IMR-90 (cell line): ENCODE results near the gene SCYGR7. TPM values are rescaled to one million over a fixed set of nuclear protein-coding genes. Genes with fewer than 3 reads are reported as not detected.

ENCODE experiments used
- ATAC-seq: fragments of 200-7000 bp; cut with Tn5 transposase; 2 replicates; pipeline ENCODE4 v1.9.1; 2020; ENCODE audit warnings: low read depth, mild to moderate bottlenecking, moderate library complexity
- BruUV-seq: library from RNA; stranded (reverse); fragments of 400-500 nt; replicated peaks from 2 replicates; lab custom pipeline; 2021; lab: Mats Ljungman, UMichigan
- CTCF ChIA-PET: fragments of 300-600 bp; formaldehyde crosslinking; extraction: SDS; loops from one replicate; lab custom pipeline; 2021; ENCODE audit warnings: antibody characterized with exemption; lab: Yijun Ruan, JAX
- POLR2A ChIA-PET: fragments of 300-600 bp; sonication (Branson Sonifier 250); formaldehyde crosslinking; loops from one replicate; lab custom pipeline; 2022; ENCODE audit warnings: antibody characterized with exemption; ENCODE audit not compliant: unreplicated experiment; lab: Charles Lee
- DNase-seq: peaks from one replicate; pipeline ENCODE4 v3.0.0; 2013
- H2AFZ ChIP-seq: replicated peaks from 2 replicates; pipeline ENCODE3; 2013; ENCODE audit warnings: low read length, mild to moderate bottlenecking; ENCODE audit not compliant: poor library complexity
- H2AK5ac ChIP-seq: 2 replicates; pipeline ENCODE4 v1.6.1; 2013; ENCODE audit warnings: low read depth, low read length, inconsistent platforms
- H2AK9ac ChIP-seq: replicated peaks from 2 replicates; pipeline ENCODE3; 2013; ENCODE audit warnings: mild to moderate bottlenecking, low read depth, low read length, moderate library complexity; ENCODE audit not compliant: poor library complexity
- H2BK120ac ChIP-seq: 2 replicates; pipeline ENCODE4 v1.6.1; 2013; ENCODE audit warnings: low read depth, low read length, inconsistent platforms
- H2BK15ac ChIP-seq: 3 replicates; pipeline ENCODE4 v1.6.1; 2013; ENCODE audit warnings: low read depth, low read length, inconsistent platforms
- H2BK20ac ChIP-seq: 2 replicates; pipeline ENCODE4 v1.6.1; 2013; ENCODE audit warnings: low read depth, mild to moderate bottlenecking, inconsistent platforms, low read length, moderate library complexity
- H2BK5ac ChIP-seq: 2 replicates; pipeline ENCODE4 v1.6.1; 2013; ENCODE audit warnings: mild to moderate bottlenecking, low read depth, low read length, inconsistent platforms; ENCODE audit not compliant: poor library complexity, severe bottlenecking
- H3K14ac ChIP-seq: replicated peaks from 2 replicates; pipeline ENCODE4 v1.6.1; 2013; ENCODE audit warnings: low read depth, low read length, inconsistent platforms
- H3K18ac ChIP-seq: 2 replicates; pipeline ENCODE4 v1.6.1; 2013; ENCODE audit warnings: low read depth, low read length, control low read depth
- H3K23ac ChIP-seq: 2 replicates; pipeline ENCODE4 v1.6.1; 2013; ENCODE audit warnings: low read depth, low read length, inconsistent platforms
- H3K27ac ChIP-seq: 2 replicates; pipeline ENCODE4 v1.5.1; 2013; ENCODE audit warnings: mild to moderate bottlenecking, control low read depth, low read length; ENCODE audit not compliant: insufficient read depth
- H3K27me3 ChIP-seq: 2 replicates; pipeline ENCODE4 v1.6.1; 2013; ENCODE audit warnings: low read length; ENCODE audit not compliant: control insufficient read depth, insufficient read depth
- H3K36me3 ChIP-seq: 2 replicates; pipeline ENCODE4 v1.6.1; 2013; ENCODE audit warnings: low read length, mixed read lengths; ENCODE audit not compliant: control insufficient read depth, insufficient read depth
- H3K4ac ChIP-seq: 2 replicates; pipeline ENCODE4 v1.6.1; 2013; ENCODE audit warnings: low read depth, low read length, inconsistent platforms
- H3K4me1 ChIP-seq: 2 replicates; pipeline ENCODE4 v1.6.1; 2013; ENCODE audit warnings: low read length, mixed read lengths; ENCODE audit not compliant: control insufficient read depth, insufficient read depth
- H3K4me2 ChIP-seq: 2 replicates; pipeline ENCODE4 v1.6.1; 2013; ENCODE audit warnings: low read depth, mild to moderate bottlenecking, control low read depth, low read length, moderate library complexity
- H3K4me3 ChIP-seq: 2 replicates; pipeline ENCODE4 v1.5.1; 2013; ENCODE audit warnings: low read depth, mild to moderate bottlenecking, control low read depth, low read length, moderate library complexity; ENCODE audit not compliant: insufficient read depth
- H3K56ac ChIP-seq: 2 replicates; pipeline ENCODE4 v1.6.1; 2013; ENCODE audit warnings: low read length, inconsistent platforms; ENCODE audit not compliant: insufficient read depth; ENCODE audit errors: extremely low read depth
- H3K79me1 ChIP-seq, 2 experiments: 2 replicates each; pipeline ENCODE4 v1.6.1; 2013; ENCODE audit warnings: low read length in 2 of 2, inconsistent platforms in 1 of 2, low read depth in 1 of 2
- H3K9ac ChIP-seq: 2 replicates; pipeline ENCODE4 v1.6.1; 2013; ENCODE audit warnings: low read depth, low read length, control low read depth
- H3K9me1 ChIP-seq: 2 replicates; pipeline ENCODE4 v1.6.1; 2013; ENCODE audit warnings: low read length, inconsistent platforms; ENCODE audit not compliant: insufficient read depth
- H3K9me3 ChIP-seq: 2 replicates; pipeline ENCODE4 v1.6.1; 2013; ENCODE audit warnings: low read length; ENCODE audit not compliant: control insufficient read depth, insufficient read depth
- H4K20me1 ChIP-seq: 2 replicates; pipeline ENCODE4 v1.6.1; 2013; ENCODE audit warnings: low read length, inconsistent platforms; ENCODE audit not compliant: insufficient read depth
- H4K5ac ChIP-seq: 2 replicates; pipeline ENCODE4 v1.6.1; 2013; ENCODE audit warnings: mild to moderate bottlenecking, low read depth, low read length, control low read depth
- H4K8ac ChIP-seq, 2 experiments: 2 replicates each; pipeline ENCODE4 v1.6.1; 2013; ENCODE audit warnings: low read depth in 2 of 2, low read length in 2 of 2, control low read depth in 1 of 2, inconsistent platforms in 1 of 2
- H4K91ac ChIP-seq: 2 replicates; pipeline ENCODE4 v1.6.1; 2013; ENCODE audit warnings: low read depth, low read length, inconsistent platforms; ENCODE audit not compliant: insufficient read depth
- BHLHE40 ChIP-seq: fragments of 150-350 bp; IDR thresholded peaks from 2 replicates; pipeline ENCODE4 v1.6.1; 2016; ENCODE audit warnings: mild to moderate bottlenecking, low read depth, low read length
- CEBPB ChIP-seq: IDR thresholded peaks from 2 replicates; pipeline ENCODE4 v1.6.1; 2012; ENCODE audit warnings: low read depth, low read length, improper control_type of control experiment
- ELK1 ChIP-seq: fragments of 150-350 bp; IDR thresholded peaks from 2 replicates; pipeline ENCODE4 v1.6.1; 2016; ENCODE audit warnings: low read depth, mild to moderate bottlenecking, low read length, moderate library complexity, borderline replicate concordance
- FOS ChIP-seq: fragments of 150-350 bp; IDR thresholded peaks from 2 replicates; pipeline ENCODE4 v1.6.1; 2016; ENCODE audit warnings: low read depth, low read length
- POLR2A ChIP-seq: IDR thresholded peaks from 2 replicates; pipeline ENCODE4 v1.6.1; 2012; ENCODE audit warnings: mild to moderate bottlenecking, low read depth, low read length
- WGBS, 2 experiments: methylation state at CpG; one replicate each; pipeline versions ENCODE4 v1.1.5 to v1.1.7; 2013; ENCODE audit warnings: missing lambda C conversion rate in 2 of 2; ENCODE audit not compliant: insufficient read length in 1 of 2; ENCODE audit errors: extremely low coverage in 2 of 2; 5-methylcytosine and 5-hydroxymethylcytosine counted together
- dilution Hi-C: fragments of 300-500 bp; cut with HindIII; formaldehyde crosslinking; loops from one replicate; pipeline ENCODE4 v1.14.3; 2018; ENCODE audit warnings: low sequenced_read_pairs; ENCODE audit not compliant: unreplicated experiment
- in situ Hi-C: fragments of 300-500 bp; cut with MboI; formaldehyde crosslinking; loops from 3 replicates; pipeline ENCODE4 v1.14.3; 2019; ENCODE audit warnings: low sequenced_read_pairs, inconsistent platforms, mixed read lengths
- intact Hi-C: fragments of 100-400 bp; cut with micrococcal nuclease; formaldehyde crosslinking; loops from 2 replicates; pipeline ENCODE4 v1.10.0; 2022
- polyA plus RNA-seq, 3 experiments: library from polyadenylated mRNA; depleted of rRNA; stranded (reverse); fragments of >200 nt; gene quantifications; 2 replicates each; pipeline ENCODE4 v1.2.3, GENCODE V29; 2012; ENCODE audit warnings: low replicate concordance in 1 of 3
- total RNA-seq: library from RNA; depleted of rRNA; stranded (reverse); fragments of >200 nt; gene quantifications from 2 replicates; pipeline ENCODE4 v1.2.3, GENCODE V29; 2012

SCYGR7 gene
- total and polyA plus RNA-seq, 2 of the 4 experiments (the other 2 are of a cell fraction), result not detected

- H2BK20ac ChIP-seq, result no peak overlapping the region
- no TSS peak for BruUV-seq
- H3K14ac ChIP-seq, result no peak overlapping the region
- H3K4me3 ChIP-seq, result no peak overlapping the region
- no peak overlapping the region for H2BK5ac ChIP-seq
- H2AK9ac ChIP-seq, result no peak overlapping the region
- DNase-seq, result no peak
- no peak overlapping the region for H4K8ac ChIP-seq
- H3K79me1 ChIP-seq, result no peaks in the 10 kb centered on the region
- H3K23ac ChIP-seq, result no peak overlapping the region
- H3K4me1 ChIP-seq, result no peaks in the 10 kb centered on the region
- H3K36me3 ChIP-seq, result no peaks in the 10 kb centered on the region
- H3K4me2 ChIP-seq, result no peak overlapping the region
- no peak for ATAC-seq
- no peak overlapping the region for H2AK5ac ChIP-seq
- H3K9ac ChIP-seq, result no peak overlapping the region
- H4K5ac ChIP-seq, result no peak overlapping the region
- no peak overlapping the region for H3K18ac ChIP-seq
- TF ChIP-seq ELK1 (no peak), POLR2A (no peak), BHLHE40 (no peak), CEBPB (no peak), FOS (no peak)
- no peaks in the 10 kb centered on the region for H4K20me1 ChIP-seq
- H3K9me1 ChIP-seq, result no peaks in the 10 kb centered on the region
- no peaks in the 10 kb centered on the region for H3K27me3 ChIP-seq
- dilution Hi-C loops, result no loop called here
- no peaks in the 10 kb centered on the region for H3K9me3 ChIP-seq
- no peak overlapping the region for H4K91ac ChIP-seq
- in situ Hi-C loops, result no loop called here
- H3K27ac ChIP-seq, result no peak overlapping the region
- H3K4ac ChIP-seq, result no peak overlapping the region
- no peak overlapping the region for H3K56ac ChIP-seq
- intact Hi-C loops, result no loop called here
- H2BK15ac ChIP-seq, result no peak overlapping the region
- H2AFZ ChIP-seq, result no peak overlapping the region
- WGBS, 2 experiments, result no CpG with 5 or more reads among the region's 2 CpGs
- POLR2A ChIA-PET, result no interaction called here
- CTCF ChIA-PET, result no interaction called here
- H2BK120ac ChIP-seq, result no peak overlapping the region
These were observed 31.0 kb upstream of the SCYGR7 start for GRCh38 chr2:227696990-227697679.
